Erythroblast (primary cell): ENCODE measurements around the gene HOXA7.

Experiments used
- GATA1 ChIP-seq: IDR thresholded peaks from 2 replicates; pipeline ENCODE4 v1.6.1; 2011; ENCODE audit warnings: low read depth, mild to moderate bottlenecking, control low read depth, low read length, moderate library complexity
- POLR2A ChIP-seq: IDR thresholded peaks from 2 replicates; pipeline ENCODE4 v1.6.1; 2011; ENCODE audit warnings: mild to moderate bottlenecking, low read length

DNA sequence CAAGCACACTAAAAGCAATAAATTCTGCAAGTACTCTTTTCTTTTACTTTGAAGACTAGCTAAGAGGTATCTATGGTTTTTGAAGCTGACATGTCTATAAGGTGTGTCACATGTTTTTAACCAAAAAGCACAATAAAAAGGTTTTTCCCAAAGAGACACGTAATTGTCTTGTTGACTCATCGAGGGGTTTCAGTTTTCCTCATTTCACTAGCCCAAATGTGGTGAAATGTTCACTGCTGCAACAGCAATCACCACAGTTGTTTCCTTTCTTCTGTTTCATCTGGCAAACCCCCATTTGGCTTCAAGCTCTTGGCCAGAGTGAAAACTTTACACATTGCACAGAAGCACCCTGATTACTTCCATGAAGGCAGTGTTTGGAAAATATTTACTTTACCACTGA, 22.1 kb downstream of the HOXA7 start:
- TF ChIP-seq POLR2A (no peak), GATA1 (no peak)
